SK-N-SH treated with all-trans-retinoic acid at 6 μM for 48 hours (cell line): ENCODE measurements around the gene FGGY.

Experiments used
- ARNTL ChIP-seq: fragments of 450-650 bp; formaldehyde crosslinking; IDR thresholded peaks from 2 replicates; pipeline ENCODE4 v1.5.0; 2020; ENCODE audit warnings: low read depth, mild to moderate bottlenecking, moderate library complexity, borderline replicate concordance
- CSDC2 ChIP-seq: fragments of 250-450 bp; sonication (Bioruptor Pico); IDR thresholded peaks from 2 replicates; pipeline ENCODE4 v1.5.0; 2020; ENCODE audit warnings: mild to moderate bottlenecking, moderate library complexity
- OSR1 ChIP-seq: fragments of 250-450 bp; sonication (Bioruptor Pico); IDR thresholded peaks from 2 replicates; pipeline ENCODE4 v1.8.0; 2022; ENCODE audit warnings: moderate library complexity, mild to moderate bottlenecking, inconsistent platforms
- PATZ1 ChIP-seq: fragments of 250-450 bp; sonication (Bioruptor Pico); IDR thresholded peaks from 2 replicates; pipeline ENCODE4 v1.8.0; 2020; ENCODE audit warnings: mild to moderate bottlenecking, moderate library complexity, borderline replicate concordance
- TOX ChIP-seq: fragments of 250-450 bp; sonication (Bioruptor Pico); IDR thresholded peaks from 2 replicates; pipeline ENCODE4 v1.8.0; 2021; ENCODE audit warnings: mild to moderate bottlenecking, moderate library complexity, borderline replicate concordance
- ZC3H10 ChIP-seq: fragments of 250-450 bp; sonication (Bioruptor Pico); IDR thresholded peaks from 2 replicates; pipeline ENCODE4 v1.5.1; 2021; ENCODE audit warnings: mild to moderate bottlenecking, moderate library complexity
- ZFP30 ChIP-seq: fragments of 450-650 bp; formaldehyde crosslinking; IDR thresholded peaks from 2 replicates; pipeline ENCODE4 v1.5.0; 2022; ENCODE audit warnings: mild to moderate bottlenecking, moderate library complexity
- TF ChIP-seq, protein P1 (sequence below): fragments of 250-450 bp; sonication (Bioruptor Pico); IDR thresholded peaks from 2 replicates; pipeline ENCODE4 v1.5.0; 2020; ENCODE audit warnings: mild to moderate bottlenecking, moderate library complexity
- TF ChIP-seq, protein P2 (sequence below): fragments of 250-450 bp; sonication (Bioruptor Pico); IDR thresholded peaks from 2 replicates; pipeline ENCODE4 v1.5.1; 2021; ENCODE audit warnings: mild to moderate bottlenecking, moderate library complexity

- no peak for TF ChIP-seq PATZ1 (CRISPR knock-in tag)
- TF ChIP-seq ZFP30 (CRISPR knock-in tag), result no peak
- TF ChIP-seq, protein P1, sequence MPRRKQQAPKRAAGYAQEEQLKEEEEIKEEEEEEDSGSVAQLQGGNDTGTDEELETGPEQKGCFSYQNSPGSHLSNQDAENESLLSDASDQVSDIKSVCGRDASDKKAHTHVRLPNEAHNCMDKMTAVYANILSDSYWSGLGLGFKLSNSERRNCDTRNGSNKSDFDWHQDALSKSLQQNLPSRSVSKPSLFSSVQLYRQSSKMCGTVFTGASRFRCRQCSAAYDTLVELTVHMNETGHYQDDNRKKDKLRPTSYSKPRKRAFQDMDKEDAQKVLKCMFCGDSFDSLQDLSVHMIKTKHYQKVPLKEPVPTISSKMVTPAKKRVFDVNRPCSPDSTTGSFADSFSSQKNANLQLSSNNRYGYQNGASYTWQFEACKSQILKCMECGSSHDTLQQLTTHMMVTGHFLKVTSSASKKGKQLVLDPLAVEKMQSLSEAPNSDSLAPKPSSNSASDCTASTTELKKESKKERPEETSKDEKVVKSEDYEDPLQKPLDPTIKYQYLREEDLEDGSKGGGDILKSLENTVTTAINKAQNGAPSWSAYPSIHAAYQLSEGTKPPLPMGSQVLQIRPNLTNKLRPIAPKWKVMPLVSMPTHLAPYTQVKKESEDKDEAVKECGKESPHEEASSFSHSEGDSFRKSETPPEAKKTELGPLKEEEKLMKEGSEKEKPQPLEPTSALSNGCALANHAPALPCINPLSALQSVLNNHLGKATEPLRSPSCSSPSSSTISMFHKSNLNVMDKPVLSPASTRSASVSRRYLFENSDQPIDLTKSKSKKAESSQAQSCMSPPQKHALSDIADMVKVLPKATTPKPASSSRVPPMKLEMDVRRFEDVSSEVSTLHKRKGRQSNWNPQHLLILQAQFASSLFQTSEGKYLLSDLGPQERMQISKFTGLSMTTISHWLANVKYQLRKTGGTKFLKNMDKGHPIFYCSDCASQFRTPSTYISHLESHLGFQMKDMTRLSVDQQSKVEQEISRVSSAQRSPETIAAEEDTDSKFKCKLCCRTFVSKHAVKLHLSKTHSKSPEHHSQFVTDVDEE (CRISPR knock-in tag), result no peak
- TF ChIP-seq ARNTL (CRISPR knock-in tag), result no peak
- TF ChIP-seq ZC3H10, result no peak
- TF ChIP-seq OSR1 (CRISPR knock-in tag), result no peak
- no peak for TF ChIP-seq CSDC2
- TF ChIP-seq TOX (CRISPR knock-in tag), result no peak
- TF ChIP-seq, protein P2, sequence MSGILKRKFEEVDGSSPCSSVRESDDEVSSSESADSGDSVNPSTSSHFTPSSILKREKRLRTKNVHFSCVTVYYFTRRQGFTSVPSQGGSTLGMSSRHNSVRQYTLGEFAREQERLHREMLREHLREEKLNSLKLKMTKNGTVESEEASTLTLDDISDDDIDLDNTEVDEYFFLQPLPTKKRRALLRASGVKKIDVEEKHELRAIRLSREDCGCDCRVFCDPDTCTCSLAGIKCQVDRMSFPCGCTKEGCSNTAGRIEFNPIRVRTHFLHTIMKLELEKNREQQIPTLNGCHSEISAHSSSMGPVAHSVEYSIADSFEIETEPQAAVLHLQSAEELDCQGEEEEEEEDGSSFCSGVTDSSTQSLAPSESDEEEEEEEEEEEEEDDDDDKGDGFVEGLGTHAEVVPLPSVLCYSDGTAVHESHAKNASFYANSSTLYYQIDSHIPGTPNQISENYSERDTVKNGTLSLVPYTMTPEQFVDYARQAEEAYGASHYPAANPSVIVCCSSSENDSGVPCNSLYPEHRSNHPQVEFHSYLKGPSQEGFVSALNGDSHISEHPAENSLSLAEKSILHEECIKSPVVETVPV, result no peak
Measured at GRCh38 chr1:59554752-59555151, 257.9 kb downstream of the FGGY start.
